ENCODE data around the gene SCML1.

DNA sequence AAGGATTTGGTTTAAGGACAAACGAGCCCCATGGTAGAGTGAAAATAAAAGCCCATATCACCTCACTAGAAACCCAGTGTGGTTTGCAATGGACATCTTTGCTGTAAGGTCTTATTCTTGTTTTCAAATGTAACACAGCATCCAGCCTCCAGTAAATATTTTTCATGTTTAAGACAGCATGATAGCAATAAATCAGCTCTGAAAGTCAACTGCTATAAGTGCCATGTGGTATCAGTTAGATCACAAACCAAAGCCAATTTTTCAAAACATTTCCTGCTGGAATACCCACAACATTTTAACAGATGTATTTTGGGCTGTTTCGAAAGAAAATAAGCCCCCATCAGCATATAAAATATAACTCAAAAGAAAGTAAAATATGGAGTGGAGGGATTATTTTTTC, 24.0 kb upstream of the SCML1 start:
- TF ChIP-seq CTCF (IDR thresholded peaks at IDR 0.05) (no peak), REST (IDR thresholded peaks at IDR 0.05; ENCODE audit: insufficient read depth in 1 of 2, low read depth in 2 of 2, low read length in 1 of 2) (no peak), POLR2AphosphoS5 (IDR thresholded peaks at IDR 0.05; ENCODE audit: low read depth, low read length) (no peak)

Data from Panc1 (cell line).